B cell (primary cell): Measurements from ENCODE around the gene WFS1.

Experiments used
- CTCF ChIP-seq: fragments of 200-600 bp; IDR thresholded peaks from one replicate; pipeline ENCODE4 v1.8.0; 2022; ENCODE audit warnings: antibody characterized with exemption, mild to moderate bottlenecking
- EZH2 ChIP-seq: IDR thresholded peaks from 2 replicates; pipeline ENCODE4 v1.6.1; 2012; ENCODE audit warnings: borderline replicate concordance, low read depth, mild to moderate bottlenecking, moderate library complexity, low read length; ENCODE audit not compliant: insufficient read depth, poor library complexity, severe bottlenecking

- no peak for TF ChIP-seq CTCF
- TF ChIP-seq EZH2, result no peak
Observed at GRCh38 chr4:6324999-6325787, 55.5 kb downstream of the WFS1 start.
